GM13977 (cell line): ENCODE results near the gene TMEM184B.

ENCODE experiments used
- DNase-seq: peaks from one replicate; pipeline ENCODE4 v3.0.0; 2012; ENCODE audit warnings: low spot score
- CTCF ChIP-seq: IDR thresholded peaks from 2 replicates; pipeline ENCODE4 v1.5.1; 2012; ENCODE audit warnings: mild to moderate bottlenecking, control low read depth; ENCODE audit not compliant: insufficient read depth; ENCODE audit errors: extremely low read depth, missing control alignments
- in situ Hi-C: fragments of 300-500 bp; cut with MboI; formaldehyde crosslinking; loops from one replicate; pipeline ENCODE4 v1.12.0; 2022; ENCODE audit warnings: low sequenced_read_pairs, low pct_unique_long_range_greater_than_20kb, mixed read lengths, inconsistent platforms; ENCODE audit not compliant: unreplicated experiment

The TMEM184B gene

GRCh38 chr22:38221908-38222796 is 50.7 kb downstream of the TMEM184B start:
- no peak for DNase-seq
- in situ Hi-C loops, result no loop called here
- no peak for TF ChIP-seq CTCF

- in situ Hi-C loops, result no loop called here
- no peak for DNase-seq
- no peak for TF ChIP-seq CTCF
These were observed 51.4 kb downstream of the TMEM184B start for GRCh38 chr22:38221407-38221806.

- in situ Hi-C loops, result no loop called here
- DNase-seq, result no peak
- no peak for TF ChIP-seq CTCF
These were observed 52.0 kb downstream of the TMEM184B start for GRCh38 chr22:38220653-38221386.

GRCh38 chr22:38220163-38220562 is 52.6 kb downstream of the TMEM184B start:
- no peak for TF ChIP-seq CTCF
- DNase-seq, result no peak
- in situ Hi-C loops, result no loop called here

GRCh38 chr22:38219632-38220031 is 53.2 kb downstream of the TMEM184B start:
- in situ Hi-C loops, result no loop called here
- no peak for TF ChIP-seq CTCF
- DNase-seq, result no peak

- no peak for DNase-seq
- no peak for TF ChIP-seq CTCF
- in situ Hi-C loops, result no loop called here
These were observed 53.9 kb downstream of the TMEM184B start for GRCh38 chr22:38218661-38219622.
